GM12891 (cell line): Measurements from ENCODE around the gene EBI3.
"Not testable (repeated sequence)": the region's sequence is repeated elsewhere in the genome, so short reads cannot be mapped to it uniquely, and the experiment has no call there.

Experiments
- DNase-seq: peaks from one replicate; pipeline ENCODE4 v3.0.0; 2011; ENCODE audit warnings: low spot score; ENCODE audit not compliant: insufficient read length
- FAIRE-seq: peaks from 2 replicates; lab custom pipeline; 2011; peaks lifted over from hg19 to GRCh38; lab: Jason Lieb, UNC
- PAX5 ChIP-seq: IDR thresholded peaks from 2 replicates; pipeline ENCODE4 v1.6.1; 2011; ENCODE audit warnings: low read length, moderate library complexity, mild to moderate bottlenecking; ENCODE audit not compliant: insufficient read depth, severe bottlenecking
- POLR2A ChIP-seq: IDR thresholded peaks from 2 replicates; pipeline ENCODE4 v1.6.1; 2011; ENCODE audit warnings: low read depth, low read length, control low read depth
- POLR2AphosphoS5 ChIP-seq: IDR thresholded peaks from 2 replicates; pipeline ENCODE4 v1.6.1; 2011; ENCODE audit warnings: low read depth, low read length, control low read depth
- POU2F2 ChIP-seq: IDR thresholded peaks from 2 replicates; pipeline ENCODE4 v1.6.1; 2011; ENCODE audit warnings: low read depth, mild to moderate bottlenecking, control low read depth, low read length, moderate library complexity
- SPI1 ChIP-seq: IDR thresholded peaks from 2 replicates; pipeline ENCODE4 v1.6.1; 2011; ENCODE audit warnings: low read depth, low read length, control low read depth
- TAF1 ChIP-seq: IDR thresholded peaks from 2 replicates; pipeline ENCODE4 v1.6.1; 2011; ENCODE audit warnings: low read depth, low read length, control low read depth

EBI3 gene

DNA sequence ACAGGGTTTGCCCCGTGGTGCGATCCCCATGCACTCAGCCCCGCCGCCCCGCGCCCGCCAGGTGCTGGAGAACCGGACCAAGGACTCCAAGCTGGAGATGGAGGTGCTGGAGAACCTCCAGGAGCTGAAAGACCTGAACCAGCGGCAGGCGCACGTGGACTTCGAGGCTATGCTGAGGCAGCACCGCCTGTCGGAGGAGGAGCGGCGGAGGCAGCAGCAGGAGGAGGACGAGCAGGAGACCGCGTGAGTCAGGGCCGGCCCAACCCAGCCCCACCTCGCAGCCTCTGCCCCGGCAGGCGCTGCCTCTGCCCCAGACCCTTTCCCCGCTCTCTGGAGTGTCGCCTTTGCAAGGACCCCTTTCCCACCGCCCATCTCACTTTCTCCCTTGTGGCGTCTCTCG is 28.9 kb downstream of the EBI3 start:
- DNase-seq (no peak), FAIRE-seq (no peak)
- TF ChIP-seq POLR2AphosphoS5: no peak

DNA sequence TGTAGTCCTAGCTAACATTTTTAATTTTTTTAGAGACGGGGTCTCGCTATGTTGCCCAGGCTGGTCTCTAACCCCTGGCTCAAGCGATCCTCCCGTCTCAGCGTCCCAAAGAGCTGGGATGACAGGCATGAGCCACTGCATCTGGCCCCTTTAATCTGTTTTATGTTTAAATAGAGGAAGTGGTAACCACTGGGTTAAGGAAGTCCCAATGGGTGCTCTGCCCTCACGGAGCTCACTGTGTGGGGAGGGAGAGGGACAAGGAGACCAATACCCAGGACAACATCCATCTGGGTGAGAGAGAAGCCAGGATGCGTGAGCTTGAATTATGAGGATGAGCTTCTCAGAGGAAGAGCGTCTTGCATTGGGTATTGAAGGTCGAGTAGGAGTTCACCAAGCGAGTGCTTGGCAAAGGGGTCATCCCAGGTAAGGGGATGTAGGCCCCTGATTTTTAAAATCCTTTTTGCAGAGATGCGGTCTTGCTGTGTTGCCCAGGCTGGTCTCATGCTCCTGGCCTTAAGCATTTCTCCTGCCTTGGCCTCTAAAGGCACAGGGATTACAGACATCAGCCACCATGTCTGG is 31.4 kb downstream of the EBI3 start:
- no peak for TF ChIP-seq POLR2AphosphoS5
- TF ChIP-seq SPI1: peak; percentile 62
- DNase-seq (no peak), FAIRE-seq (no peak)

DNA sequence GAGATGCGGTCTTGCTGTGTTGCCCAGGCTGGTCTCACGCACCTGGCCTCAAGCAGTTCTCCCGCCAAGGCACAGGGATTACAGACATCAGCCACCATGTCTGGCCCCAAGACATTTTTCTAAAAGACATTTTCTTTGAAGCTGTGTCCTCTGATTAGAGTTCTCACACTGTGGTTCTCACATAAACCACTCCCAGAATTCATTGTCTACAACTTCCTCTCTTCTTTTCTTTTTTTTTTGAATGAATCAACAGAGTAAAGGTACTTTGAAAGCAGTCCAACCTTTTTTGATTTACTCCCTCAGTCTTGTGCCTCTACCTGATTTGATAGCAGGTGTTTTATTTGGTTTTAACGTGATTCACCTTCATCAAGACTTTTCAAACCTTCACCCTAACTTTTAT is 35.5 kb downstream of the EBI3 start:
- no peak for FAIRE-seq
- TF ChIP-seq TAF1: no peak
- no peak for TF ChIP-seq POLR2AphosphoS5
- TF ChIP-seq SPI1: no peak
- DNase-seq: no peak

DNA sequence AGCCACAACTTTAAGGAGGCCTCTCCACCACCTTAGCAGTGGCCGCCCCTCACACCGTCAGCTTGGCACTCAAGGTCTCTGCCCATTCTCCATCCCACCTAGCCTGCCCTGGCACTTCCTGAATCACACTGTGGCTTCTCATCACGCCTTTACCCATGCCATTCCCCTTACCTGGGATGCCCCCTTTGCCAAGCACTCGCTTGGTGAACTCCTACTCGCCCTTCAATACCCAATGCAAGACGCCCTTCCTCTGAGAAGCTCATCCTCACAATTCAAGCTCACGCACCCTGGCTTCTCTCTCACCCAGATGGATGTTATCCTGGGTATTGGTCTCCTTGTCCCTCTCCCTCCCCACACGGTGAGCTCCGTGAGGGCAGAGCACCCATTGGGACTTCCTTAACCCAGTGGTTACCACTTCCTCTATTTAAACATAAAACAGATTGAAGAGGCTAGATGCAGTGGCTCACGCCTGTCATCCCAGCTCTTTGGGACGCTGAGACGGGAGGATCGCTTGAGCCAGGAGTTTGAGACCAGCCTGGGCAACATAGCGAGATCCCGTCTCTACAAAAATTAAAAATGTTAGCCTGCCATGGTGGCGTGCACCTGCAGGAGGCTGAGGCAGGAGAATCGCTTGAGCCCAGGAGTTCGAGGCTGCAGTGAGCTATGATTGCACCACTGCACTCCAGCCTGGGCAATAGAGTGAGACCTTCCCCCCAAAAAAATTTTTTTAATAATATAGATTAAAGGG is 37.1 kb downstream of the EBI3 start:
- DNase-seq: no peak
- TF ChIP-seq TAF1 (no peak), SPI1 (peak; percentile 46)
- no peak for FAIRE-seq

DNA sequence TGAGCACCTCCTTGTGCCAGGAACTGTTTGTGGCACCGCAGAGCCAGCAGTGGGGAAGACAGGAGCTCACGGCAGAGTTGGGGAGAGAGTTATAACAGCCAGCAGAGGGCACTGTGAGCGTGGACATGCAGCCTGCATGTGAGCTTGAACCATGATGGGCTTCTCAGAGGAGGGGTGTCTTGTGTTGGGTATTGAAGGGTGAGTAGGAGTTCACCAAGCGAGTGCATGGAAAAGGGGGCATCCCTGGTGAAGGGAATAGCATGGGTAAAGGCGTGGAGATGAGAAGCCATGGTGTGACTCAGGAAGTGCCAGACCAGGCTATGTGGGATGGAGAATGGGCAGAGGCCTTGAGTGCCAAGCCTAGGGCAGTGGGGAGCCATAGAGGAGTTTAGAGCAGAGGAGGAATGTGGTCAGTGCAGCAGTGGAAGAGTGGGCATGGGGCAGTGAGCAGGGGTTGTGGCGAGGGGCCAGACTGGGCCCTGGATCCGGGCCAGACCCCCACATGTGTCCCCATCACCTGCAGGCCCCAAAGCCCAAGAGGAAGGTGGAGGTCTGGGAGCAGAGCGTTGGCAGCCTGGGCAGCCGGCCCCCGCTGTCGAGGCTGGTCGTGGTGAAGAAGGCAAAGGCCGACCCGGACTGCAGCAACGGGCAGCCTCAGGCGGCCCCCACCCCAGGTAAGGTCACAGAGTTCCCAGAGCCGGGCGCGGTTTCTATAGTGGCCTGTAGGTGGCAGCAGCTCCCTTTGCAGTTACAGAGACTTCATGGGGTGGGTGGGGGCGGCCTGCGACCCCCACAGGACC is 38.0 kb downstream of the EBI3 start:
- TF ChIP-seq POLR2A: no peak
- TF ChIP-seq SPI1: no peak
- 0 out of 2 replicates have a peak, but pooled peaks have one; percentile 41 for TF ChIP-seq POLR2AphosphoS5
- TF ChIP-seq PAX5: no peak
- no peak for TF ChIP-seq POU2F2
- no peak for TF ChIP-seq TAF1
- DNase-seq (no peak), FAIRE-seq (peak; percentile 76)

DNA sequence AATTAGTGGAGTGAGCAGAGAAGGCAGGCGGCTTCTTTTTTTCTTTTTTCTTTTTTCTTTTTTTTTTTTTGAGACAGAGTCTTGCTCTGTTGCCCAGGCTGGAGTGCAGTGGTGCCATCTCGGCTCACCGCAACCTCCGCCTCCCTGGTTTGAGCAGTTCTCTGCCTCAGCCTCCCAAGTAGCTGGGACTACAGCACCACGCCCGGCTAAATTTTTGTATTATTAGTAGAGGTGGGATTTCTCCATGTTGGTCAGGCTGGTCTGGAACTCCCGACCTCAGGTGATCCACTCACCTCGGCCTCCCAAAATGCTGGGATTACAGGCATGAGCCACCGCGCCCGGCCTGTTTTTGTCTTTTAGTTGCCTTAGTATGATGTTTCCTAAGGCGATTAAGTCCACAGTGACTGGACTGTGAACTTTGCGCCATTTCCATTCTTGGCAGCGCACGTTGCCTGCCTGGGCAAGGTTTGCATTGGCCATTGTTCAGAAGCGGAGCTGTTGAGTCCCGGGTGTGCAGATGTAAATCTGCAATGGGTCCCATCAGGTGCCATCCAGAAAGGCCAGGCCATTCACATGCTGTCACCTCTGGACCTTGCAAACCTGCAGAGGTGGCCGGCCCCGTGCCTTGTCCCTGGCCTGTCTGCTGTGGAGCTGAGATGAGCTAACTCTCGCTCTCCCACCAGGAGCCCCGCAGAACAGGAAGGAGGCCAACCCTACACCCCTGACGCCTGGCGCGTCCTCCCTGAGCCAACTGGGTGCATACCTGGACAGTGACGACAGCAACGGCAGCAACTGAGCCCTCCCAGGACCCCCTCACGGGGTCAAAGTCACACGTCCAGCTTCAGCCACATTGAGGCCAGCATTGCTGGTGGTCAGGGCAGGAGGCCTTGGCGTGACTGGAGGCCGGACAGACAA is 38.8 kb downstream of the EBI3 start:
- DNase-seq: no peak
- FAIRE-seq: no peak
- TF ChIP-seq PAX5 (no peak), POLR2AphosphoS5 (no peak), SPI1 (no peak), POLR2A (no peak), TAF1 (no peak), POU2F2 (no peak)

DNA sequence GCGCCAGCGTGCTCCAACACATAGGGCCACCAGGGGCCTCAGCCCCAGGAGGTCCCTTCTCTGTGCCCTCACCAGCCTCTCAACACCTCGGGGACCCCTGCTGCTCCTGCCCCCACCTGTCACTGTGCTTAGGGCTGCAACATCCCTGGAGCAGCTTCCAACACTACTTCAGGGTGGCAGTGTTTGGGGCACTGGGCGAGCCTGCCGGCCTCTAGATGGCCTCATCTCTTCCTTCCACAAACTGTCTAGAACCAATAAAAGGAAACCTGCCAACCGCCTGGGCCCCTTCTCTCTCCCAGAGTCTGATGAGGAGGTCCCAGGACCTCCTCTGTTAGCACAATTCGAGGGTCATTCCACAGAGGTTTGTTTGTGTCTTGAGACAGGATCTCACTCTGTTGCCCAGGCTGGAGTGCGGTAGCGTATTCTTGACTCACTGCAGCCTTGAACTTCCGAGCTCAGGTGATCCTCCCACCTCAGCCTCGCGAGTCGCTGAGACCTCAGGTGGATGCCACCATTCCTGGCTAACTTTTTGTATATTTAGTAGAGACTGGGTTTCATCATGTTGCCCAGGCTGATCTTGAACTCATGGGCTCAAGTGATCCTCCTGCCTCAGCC is 39.6 kb downstream of the EBI3 start:
- no peak for FAIRE-seq
- DNase-seq: no peak
- TF ChIP-seq TAF1 (no peak), POLR2A (no peak), POU2F2 (no peak), SPI1 (no peak), POLR2AphosphoS5 (no peak), PAX5 (no peak)

DNA sequence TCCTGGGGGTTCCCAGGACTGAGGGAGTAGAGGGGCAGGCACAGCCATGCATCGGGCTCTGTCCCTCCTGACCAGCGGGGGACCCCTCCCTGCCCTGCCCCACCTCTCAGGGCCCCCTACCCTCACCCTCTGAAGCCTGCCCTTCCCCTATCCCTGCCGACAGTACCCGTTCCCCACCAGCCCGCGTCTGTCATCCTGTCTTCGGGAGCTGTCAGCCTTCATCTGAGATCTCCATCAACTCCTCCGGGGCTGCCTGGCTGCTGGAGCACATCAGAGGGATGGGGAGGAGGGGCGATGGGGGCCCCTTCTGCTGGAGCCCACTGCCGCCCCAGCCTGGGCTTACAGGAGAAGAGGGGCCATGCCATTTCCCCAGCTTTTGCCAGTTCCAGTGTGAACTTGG is 43.6 kb downstream of the EBI3 start:
- TF ChIP-seq POLR2AphosphoS5: no peak
- no peak for TF ChIP-seq PAX5
- TF ChIP-seq POLR2A: no peak
- no peak for TF ChIP-seq SPI1
- no peak for TF ChIP-seq TAF1
- TF ChIP-seq POU2F2: no peak
- no peak for DNase-seq
- FAIRE-seq: no peak

DNA sequence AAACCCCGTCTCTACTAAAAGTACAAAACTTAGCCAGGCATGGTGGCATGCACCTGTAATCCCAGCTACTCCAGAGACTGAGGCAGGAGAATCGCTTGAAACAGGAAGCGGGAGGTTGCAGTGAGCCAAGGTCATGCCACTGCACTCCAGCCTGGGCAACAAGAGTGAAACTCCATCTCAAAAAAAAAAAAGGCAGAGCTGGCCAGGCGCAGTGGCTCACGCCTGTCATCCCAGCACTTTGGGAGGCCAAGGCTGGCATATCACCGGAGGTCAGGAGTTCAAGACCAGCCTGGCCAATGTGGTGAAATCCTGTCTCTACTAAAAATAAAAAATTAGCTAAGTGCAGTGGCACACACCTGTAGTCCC is 45.0 kb downstream of the EBI3 start:
- not testable (repeated sequence) for DNase-seq, FAIRE-seq

DNA sequence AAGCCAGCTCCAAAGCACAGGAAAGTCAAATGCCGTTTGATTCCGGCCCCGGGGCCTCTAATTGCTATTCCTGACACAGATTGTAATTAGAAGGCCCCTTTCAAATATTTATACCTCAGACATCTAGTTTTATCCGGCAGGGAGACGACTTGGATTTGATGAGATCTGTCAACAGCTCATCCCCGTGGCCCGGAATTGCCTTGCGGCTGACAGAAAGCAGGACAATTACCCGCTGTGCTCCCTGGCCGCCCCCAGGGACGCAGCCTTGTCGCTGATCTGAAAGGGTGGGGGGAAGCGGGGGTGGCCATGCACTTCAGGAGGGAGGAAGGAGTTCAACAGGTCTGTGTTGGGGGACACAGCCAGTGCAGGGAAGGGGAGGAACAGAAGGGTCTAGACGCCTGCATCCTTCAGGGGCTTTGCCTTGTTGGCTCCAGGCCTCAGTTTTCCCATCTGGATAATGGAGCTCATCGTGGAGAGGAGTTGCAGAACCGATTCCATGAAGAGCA is 47.9 kb downstream of the EBI3 start:
- no peak for TF ChIP-seq PAX5
- TF ChIP-seq TAF1: no peak
- TF ChIP-seq POLR2AphosphoS5: no peak
- no peak for TF ChIP-seq POLR2A
- TF ChIP-seq POU2F2: no peak
- TF ChIP-seq SPI1: no peak
- FAIRE-seq (no peak), DNase-seq (no peak)
